ENCODE data around the gene RASAL2.

DNA sequence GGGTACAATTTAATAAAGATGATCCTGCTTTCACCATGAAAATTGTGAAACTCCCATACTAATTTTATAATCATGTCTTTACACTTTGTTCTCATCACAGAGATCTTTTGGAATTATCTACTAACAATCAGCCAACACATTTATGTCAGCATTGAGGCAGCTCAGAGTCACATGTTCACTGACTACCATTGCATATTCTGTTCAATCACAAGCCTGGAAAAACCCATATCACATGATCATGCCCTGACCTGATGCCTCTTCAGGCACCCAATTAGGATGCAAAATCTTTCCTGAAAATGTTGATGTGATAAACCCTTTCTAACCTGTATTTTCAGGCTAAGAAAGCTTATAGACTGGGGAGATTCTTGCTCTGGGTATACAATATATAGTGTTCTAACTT, 21.6 kb upstream of the RASAL2 start:
- TF ChIP-seq ZNF407 (IDR thresholded peaks at IDR 0.05; ENCODE audit: low read depth) (no peak), CREB1 (IDR thresholded peaks at IDR 0.05) (no peak), CREB1 (CRISPR knock-in tag; IDR thresholded peaks at IDR 0.05) (no peak), MYC (IDR thresholded peaks at IDR 0.05; ENCODE audit: low read depth, low read length) (no peak), MYC (CRISPR knock-in tag; IDR thresholded peaks at IDR 0.05; ENCODE audit: borderline replicate concordance, low read depth) (no peak), POLR2AphosphoS2 (IDR thresholded peaks at IDR 0.05; ENCODE audit: low read length) (no peak), POLR2AphosphoS5 (IDR thresholded peaks at IDR 0.05; ENCODE audit: control insufficient read depth, insufficient read depth, low read depth, low read length) (no peak), SP1 (CRISPR knock-in tag; IDR thresholded peaks at IDR 0.05) (no peak), SIN3A (IDR thresholded peaks at IDR 0.05; ENCODE audit: borderline replicate concordance in 2 of 2, control insufficient read depth in 1 of 2, low read depth in 2 of 2, low read length in 2 of 2) (no peak), NFRKB (IDR thresholded peaks at IDR 0.05; ENCODE audit: low read depth) (no peak), ZNF354B (CRISPR knock-in tag; IDR thresholded peaks at IDR 0.05) (no peak), TAF1 (IDR thresholded peaks at IDR 0.05; ENCODE audit: control insufficient read depth, extremely low read depth, insufficient read depth, low read length, severe bottlenecking) (no peak)
- TF ChIP-seq, protein P1, sequence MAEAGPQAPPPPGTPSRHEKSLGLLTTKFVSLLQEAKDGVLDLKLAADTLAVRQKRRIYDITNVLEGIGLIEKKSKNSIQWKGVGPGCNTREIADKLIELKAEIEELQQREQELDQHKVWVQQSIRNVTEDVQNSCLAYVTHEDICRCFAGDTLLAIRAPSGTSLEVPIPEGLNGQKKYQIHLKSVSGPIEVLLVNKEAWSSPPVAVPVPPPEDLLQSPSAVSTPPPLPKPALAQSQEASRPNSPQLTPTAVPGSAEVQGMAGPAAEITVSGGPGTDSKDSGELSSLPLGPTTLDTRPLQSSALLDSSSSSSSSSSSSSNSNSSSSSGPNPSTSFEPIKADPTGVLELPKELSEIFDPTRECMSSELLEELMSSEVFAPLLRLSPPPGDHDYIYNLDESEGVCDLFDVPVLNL (CRISPR knock-in tag; IDR thresholded peaks at IDR 0.05; ENCODE audit: low read depth) = no peak

All from K562 (cell line).